ENCODE results near the gene TPBGL. TPM values are rescaled to one million over a fixed set of nuclear protein-coding genes. Genes with fewer than 3 reads are reported as not detected.

The TPBGL gene
- total and polyA plus RNA-seq, 2 donors (not counting 1 experiment from before 2014, with no cell fraction given): not detected

DNA sequence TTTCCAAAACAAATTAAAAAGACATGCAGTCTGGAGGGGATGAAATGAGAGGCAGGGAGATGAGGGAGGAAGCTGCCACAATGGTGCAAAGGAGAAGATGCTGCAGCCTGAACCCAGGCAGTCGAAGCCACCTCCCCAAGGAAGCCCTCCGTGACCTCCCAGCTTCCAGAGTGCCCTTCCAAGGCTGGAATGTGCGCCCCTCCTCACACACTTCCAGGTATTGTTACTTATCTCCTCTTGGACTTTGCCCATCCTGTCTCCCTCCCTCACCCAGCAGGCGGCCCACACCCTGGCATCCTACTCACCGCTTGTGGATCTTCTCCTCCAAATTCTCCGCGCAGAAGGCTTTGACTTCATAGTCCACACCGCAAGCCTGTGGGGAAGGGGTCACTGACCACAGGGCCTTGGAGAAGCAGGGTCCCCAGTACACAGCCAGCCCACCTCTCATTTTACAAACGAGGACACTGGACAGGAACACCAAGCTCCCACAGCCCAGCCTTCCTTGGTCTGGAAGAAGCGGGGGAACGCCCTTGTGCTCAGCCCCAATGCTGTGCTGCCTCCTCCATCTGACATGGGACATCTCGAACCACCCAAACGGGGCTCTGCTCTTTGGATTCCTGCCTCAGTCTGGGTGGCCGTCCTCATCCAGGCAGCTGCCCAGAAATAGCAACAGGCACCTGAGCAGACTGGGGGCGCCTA is 40.3 kb downstream of the TPBGL start:
- no peak overlapping the region for H3K9ac ChIP-seq (ENCODE audit: insufficient read depth, low read length)
- no peak overlapping the region for H3K4me3 ChIP-seq (replicated peaks in 1 of 4; ENCODE audit: control extremely low read depth in 1 of 4, insufficient read depth in 1 of 4, low read depth in 3 of 4, low read length in 4 of 4)
- no peaks in the 10 kb centered on the region for H3K4me1 ChIP-seq (ENCODE audit: control insufficient read depth, extremely low read depth, insufficient read depth, low read length)
- no peaks in the 10 kb centered on the region for H3K79me2 ChIP-seq (ENCODE audit: control insufficient read depth, insufficient read depth, low read length)
- no peak for DNase-seq (ENCODE audit: low read depth in 2 of 2)
- H2AFZ ChIP-seq (ENCODE audit: low read length): no peak overlapping the region
- no peaks in the 10 kb centered on the region for H3K9me3 ChIP-seq (ENCODE audit: control insufficient read depth, insufficient read depth, low read depth, low read length)
- H3K4me2 ChIP-seq (ENCODE audit: extremely low read depth, insufficient read depth, low read length): no peak overlapping the region
- H3K36me3 ChIP-seq (ENCODE audit: control insufficient read depth, insufficient read depth, low read length): peaks cover 2% of the 10 kb centered on the region
- H3K27me3 ChIP-seq (ENCODE audit: control insufficient read depth, insufficient read depth, low read length): no peaks in the 10 kb centered on the region
- no peak overlapping the region for H3K27ac ChIP-seq (ENCODE audit: insufficient read depth, low read length)
- TF ChIP-seq EZH2 (IDR thresholded peaks at IDR 0.05; ENCODE audit: low read length, missing control alignments): no peak
- TF ChIP-seq, protein P1, sequence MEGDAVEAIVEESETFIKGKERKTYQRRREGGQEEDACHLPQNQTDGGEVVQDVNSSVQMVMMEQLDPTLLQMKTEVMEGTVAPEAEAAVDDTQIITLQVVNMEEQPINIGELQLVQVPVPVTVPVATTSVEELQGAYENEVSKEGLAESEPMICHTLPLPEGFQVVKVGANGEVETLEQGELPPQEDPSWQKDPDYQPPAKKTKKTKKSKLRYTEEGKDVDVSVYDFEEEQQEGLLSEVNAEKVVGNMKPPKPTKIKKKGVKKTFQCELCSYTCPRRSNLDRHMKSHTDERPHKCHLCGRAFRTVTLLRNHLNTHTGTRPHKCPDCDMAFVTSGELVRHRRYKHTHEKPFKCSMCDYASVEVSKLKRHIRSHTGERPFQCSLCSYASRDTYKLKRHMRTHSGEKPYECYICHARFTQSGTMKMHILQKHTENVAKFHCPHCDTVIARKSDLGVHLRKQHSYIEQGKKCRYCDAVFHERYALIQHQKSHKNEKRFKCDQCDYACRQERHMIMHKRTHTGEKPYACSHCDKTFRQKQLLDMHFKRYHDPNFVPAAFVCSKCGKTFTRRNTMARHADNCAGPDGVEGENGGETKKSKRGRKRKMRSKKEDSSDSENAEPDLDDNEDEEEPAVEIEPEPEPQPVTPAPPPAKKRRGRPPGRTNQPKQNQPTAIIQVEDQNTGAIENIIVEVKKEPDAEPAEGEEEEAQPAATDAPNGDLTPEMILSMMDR (conservative IDR thresholded peaks at IDR 0.05 in 1 of 2, IDR thresholded peaks at IDR 0.05 in 1 of 2; ENCODE audit: low read depth in 1 of 2, low read length in 2 of 2): no peak
- H4K20me1 ChIP-seq (ENCODE audit: control insufficient read depth, extremely low read depth, insufficient read depth, low read length): no peaks in the 10 kb centered on the region

DNA sequence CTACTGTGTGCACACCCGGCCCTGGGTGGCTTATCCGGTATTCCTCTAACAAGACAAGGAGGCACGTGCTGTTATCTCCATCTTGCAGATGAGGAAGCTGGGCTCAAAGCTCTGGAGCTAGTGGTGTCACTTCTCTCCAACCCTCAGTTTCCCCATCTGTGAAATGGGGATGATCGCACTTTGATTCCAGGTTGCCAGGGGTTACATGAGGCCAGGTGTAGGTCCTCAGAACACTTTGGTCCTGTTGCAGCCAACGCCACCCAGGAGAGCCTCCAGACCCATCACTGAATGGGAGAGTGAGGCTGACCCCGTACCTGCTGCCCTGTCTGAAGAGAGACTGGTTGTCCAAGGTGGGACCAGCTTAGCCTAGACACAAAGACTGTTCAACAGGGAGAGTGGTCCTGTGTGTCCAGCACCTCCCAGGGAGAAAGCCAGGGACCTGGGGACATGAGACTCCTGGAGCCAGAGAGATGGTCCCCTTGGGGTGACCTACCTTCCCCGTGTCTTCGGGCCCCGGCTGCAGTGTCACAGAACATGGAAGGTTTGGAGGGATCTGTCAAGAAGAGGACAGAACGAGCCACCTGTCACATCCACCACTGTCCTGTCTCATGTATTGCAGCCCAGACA is 41.0 kb downstream of the TPBGL start:
- no peaks in the 10 kb centered on the region for H4K20me1 ChIP-seq (ENCODE audit: control insufficient read depth, extremely low read depth, insufficient read depth, low read length)
- no peak overlapping the region for H3K9ac ChIP-seq (ENCODE audit: insufficient read depth, low read length)
- H3K9me3 ChIP-seq (ENCODE audit: control insufficient read depth, insufficient read depth, low read depth, low read length): no peaks in the 10 kb centered on the region
- H3K36me3 ChIP-seq (ENCODE audit: control insufficient read depth, insufficient read depth, low read length): peaks cover 2% of the 10 kb centered on the region
- H2AFZ ChIP-seq (ENCODE audit: low read length): no peak overlapping the region
- H3K4me1 ChIP-seq (ENCODE audit: control insufficient read depth, extremely low read depth, insufficient read depth, low read length): no peaks in the 10 kb centered on the region
- H3K27ac ChIP-seq (ENCODE audit: insufficient read depth, low read length): no peak overlapping the region
- TF ChIP-seq, protein P1 (conservative IDR thresholded peaks at IDR 0.05 in 1 of 2, IDR thresholded peaks at IDR 0.05 in 1 of 2; ENCODE audit: low read depth in 1 of 2, low read length in 2 of 2): no peak
- TF ChIP-seq EZH2 (IDR thresholded peaks at IDR 0.05; ENCODE audit: low read length, missing control alignments): no peak
- H3K79me2 ChIP-seq (ENCODE audit: control insufficient read depth, insufficient read depth, low read length): no peaks in the 10 kb centered on the region
- H3K4me2 ChIP-seq (ENCODE audit: extremely low read depth, insufficient read depth, low read length): no peak overlapping the region
- no peaks in the 10 kb centered on the region for H3K27me3 ChIP-seq (ENCODE audit: control insufficient read depth, insufficient read depth, low read length)
- DNase-seq (ENCODE audit: low read depth in 2 of 2): no peak
- H3K4me3 ChIP-seq (replicated peaks in 1 of 4; ENCODE audit: control extremely low read depth in 1 of 4, insufficient read depth in 1 of 4, low read depth in 3 of 4, low read length in 4 of 4): no peak overlapping the region

DNA sequence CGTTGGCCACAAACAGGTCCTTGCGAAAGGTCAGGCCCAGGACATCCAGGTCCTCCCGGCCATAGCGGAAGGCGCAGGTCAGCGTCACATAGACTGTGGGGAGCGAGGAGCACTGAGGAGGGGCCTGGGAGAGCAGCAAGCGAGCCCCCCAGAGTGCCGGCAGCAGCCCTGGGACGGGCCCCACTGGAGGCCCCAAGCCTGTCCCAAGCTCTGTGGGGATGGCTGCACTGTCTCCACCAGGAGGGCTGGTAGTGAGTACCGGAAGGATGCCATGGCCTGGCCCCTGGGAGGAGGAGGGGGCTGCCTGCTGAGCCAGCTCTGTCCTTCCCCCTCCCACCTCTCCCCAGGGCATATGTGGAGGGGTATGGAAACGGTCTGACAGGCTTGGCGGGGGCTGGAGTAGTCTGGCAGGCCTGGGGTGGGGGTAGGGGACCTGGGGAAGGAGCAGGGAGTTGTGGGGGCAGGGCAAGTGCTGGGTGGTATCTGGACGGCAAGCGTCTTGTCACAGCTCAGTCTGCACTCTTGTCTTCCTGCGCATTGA is 42.9 kb downstream of the TPBGL start:
- Histone ChIP-seq H3K4me3 (replicated peaks in 1 of 4; ENCODE audit: control extremely low read depth in 1 of 4, insufficient read depth in 1 of 4, low read depth in 3 of 4, low read length in 4 of 4) (no peak overlapping the region), H4K20me1 (ENCODE audit: control insufficient read depth, extremely low read depth, insufficient read depth, low read length) (no peaks in the 10 kb centered on the region), H3K36me3 (ENCODE audit: control insufficient read depth, insufficient read depth, low read length) (peaks cover 2% of the 10 kb centered on the region), H3K9me3 (ENCODE audit: control insufficient read depth, insufficient read depth, low read depth, low read length) (no peaks in the 10 kb centered on the region), H3K4me1 (ENCODE audit: control insufficient read depth, extremely low read depth, insufficient read depth, low read length) (no peaks in the 10 kb centered on the region), H3K4me2 (ENCODE audit: extremely low read depth, insufficient read depth, low read length) (no peak overlapping the region), H2AFZ (ENCODE audit: low read length) (no peak overlapping the region), H3K27ac (ENCODE audit: insufficient read depth, low read length) (no peak overlapping the region), H3K9ac (ENCODE audit: insufficient read depth, low read length) (no peak overlapping the region), H3K27me3 (ENCODE audit: control insufficient read depth, insufficient read depth, low read length) (no peaks in the 10 kb centered on the region), H3K79me2 (ENCODE audit: control insufficient read depth, insufficient read depth, low read length) (no peaks in the 10 kb centered on the region)
- TF ChIP-seq, protein P1 (conservative IDR thresholded peaks at IDR 0.05 in 1 of 2, IDR thresholded peaks at IDR 0.05 in 1 of 2; ENCODE audit: low read depth in 1 of 2, low read length in 2 of 2): no peak
- TF ChIP-seq EZH2 (IDR thresholded peaks at IDR 0.05; ENCODE audit: low read length, missing control alignments): no peak
- no peak for DNase-seq (ENCODE audit: low read depth in 2 of 2)
